Progenitor cell of endocrine pancreas (in vitro differentiated cells): Measurements from ENCODE around the gene PALM. TPM values are rescaled to one million over a fixed set of nuclear protein-coding genes. Genes with fewer than 3 reads are reported as not detected.

Experiments used
- DNase-seq: peaks from one replicate; pipeline ENCODE4 v3.0.0; 2021; ENCODE audit warnings: low spot score; ENCODE audit not compliant: unreplicated experiment
- H3K27ac Mint-ChIP-seq: 2 replicates; pipeline ENCODE4 v1.8.0; 2021; ENCODE audit warnings: mild to moderate bottlenecking, moderate library complexity, mixed read lengths
- H3K27me3 Mint-ChIP-seq: 2 replicates; pipeline ENCODE4 v1.8.0; 2021; ENCODE audit warnings: mixed read lengths
- H3K36me3 Mint-ChIP-seq: 2 replicates; pipeline ENCODE4 v1.8.0; 2022; ENCODE audit warnings: mixed read lengths; ENCODE audit not compliant: insufficient read depth
- H3K4me1 Mint-ChIP-seq: 2 replicates; pipeline ENCODE4 v1.8.0; 2021; ENCODE audit warnings: low read depth, mixed read lengths
- H3K4me3 Mint-ChIP-seq: 2 replicates; pipeline ENCODE4 v1.8.0; 2021; ENCODE audit warnings: low read depth, mild to moderate bottlenecking, moderate library complexity, mixed read lengths
- H3K9me3 Mint-ChIP-seq: 2 replicates; pipeline ENCODE4 v1.8.0; 2021; ENCODE audit warnings: low read depth, mixed read lengths
- CTCF ChIP-seq: fragments of 200-600 bp; sonication (generic); IDR thresholded peaks from one replicate; pipeline ENCODE4 v1.5.0; 2021; ENCODE audit warnings: antibody characterized with exemption, mild to moderate bottlenecking; ENCODE audit not compliant: unreplicated experiment
- total RNA-seq: library from RNA; stranded (reverse); gene quantifications from 2 replicates; pipeline ENCODE4 v1.2.1, GENCODE V29; 2021

Gene PALM
- total RNA-seq, 1 donor from 2014 or later = 52.4 TPM

- TF ChIP-seq CTCF = no peak
- H3K36me3 Mint-ChIP-seq = peaks cover 8% of the 10 kb centered on the region
- H3K27ac Mint-ChIP-seq = no peak overlapping the region
- H3K27me3 Mint-ChIP-seq = no peaks in the 10 kb centered on the region
- H3K4me3 Mint-ChIP-seq = no peak overlapping the region
- DNase-seq = no peak
- H3K9me3 Mint-ChIP-seq = no peaks in the 10 kb centered on the region
- H3K4me1 Mint-ChIP-seq = peaks cover 3% of the 10 kb centered on the region
Measured at GRCh38 chr19:748274-748598, 39.5 kb downstream of the PALM start.

- no peaks in the 10 kb centered on the region for H3K9me3 Mint-ChIP-seq
- TF ChIP-seq CTCF = no peak
Measured at GRCh38 chr19:749811-750210, 41.1 kb downstream of the PALM start.

GRCh38 chr19:750640-751423 lies 42.1 kb downstream of the PALM start, which contains the start of gene MISP:
Gene MISP, plus strand, starts transcription at chr19:751112. Its CDS starts 5,835 bp downstream, at chr19:756947.
- H3K4me1 Mint-ChIP-seq = peaks cover 3% of the 10 kb centered on the region
- H3K27me3 Mint-ChIP-seq = no peaks in the 10 kb centered on the region
- H3K4me3 Mint-ChIP-seq = no peak within 1 kb of the TSS
- H3K27ac Mint-ChIP-seq = peak within 1 kb of the TSS; percentile 37
- no peak for TF ChIP-seq CTCF
- DNase-seq = no peak
- H3K9me3 Mint-ChIP-seq = no peaks in the 10 kb centered on the region
- H3K36me3 Mint-ChIP-seq = peaks cover 3% of the 10 kb centered on the region

More at GRCh38 chr19:749811-750210, 41.1 kb downstream of the PALM start:
- Mint-ChIP-seq H3K27ac (no peak overlapping the region), H3K4me1 (peaks cover 3% of the 10 kb centered on the region), H3K27me3 (no peaks in the 10 kb centered on the region), H3K4me3 (no peak overlapping the region), H3K36me3 (peaks cover 3% of the 10 kb centered on the region)
- DNase-seq = no peak

GRCh38 chr19:751501-752341 lies 43.0 kb downstream of the PALM start:
- Mint-ChIP-seq H3K27ac (peak overlapping the region; percentile 37), H3K4me1 (peaks cover 3% of the 10 kb centered on the region), H3K9me3 (no peaks in the 10 kb centered on the region), H3K36me3 (no peaks in the 10 kb centered on the region), H3K4me3 (no peak overlapping the region), H3K27me3 (no peaks in the 10 kb centered on the region)
- TF ChIP-seq CTCF = no peak
- DNase-seq = no peak

- Mint-ChIP-seq H3K4me3 (no peak overlapping the region), H3K36me3 (no peaks in the 10 kb centered on the region), H3K9me3 (no peaks in the 10 kb centered on the region), H3K27me3 (no peaks in the 10 kb centered on the region), H3K4me1 (peaks cover 3% of the 10 kb centered on the region), H3K27ac (peak overlapping the region; percentile 52)
- no peak for TF ChIP-seq CTCF
- DNase-seq = peak; percentile 43
Measured at GRCh38 chr19:752652-753517, 44.1 kb downstream of the PALM start.
